A549 treated with RU486 at 1 μM for 4 hours (cell line): ENCODE measurements around the gene TMEM108. TPM values are rescaled to one million over a fixed set of nuclear protein-coding genes. Genes with fewer than 3 reads are reported as not detected.

Source experiments
- total RNA-seq: library from RNA; stranded (reverse); fragments of 200-300 nt; extraction: Qiagen RNA extraction; gene quantifications from 5 replicates; pipeline ENCODE4 v1.2.3, GENCODE V29; 2022; ENCODE audit warnings: low read depth

Gene TMEM108
- not detected in 5 replicates for total RNA-seq

GRCh38 chr3:133038089-133038730, at the start of gene TMEM108:
TMEM108 (plus strand) TSS chr3:133038391.

GRCh38 chr3:133400006-133400515, 361.9 kb downstream of the TMEM108 start, which contains the start of gene BFSP2:
BFSP2 (plus strand) TSS chr3:133400056; CDS start chr3:133400084, 28 bp downstream.

